ENCODE results near the gene ERN1. TPM values are rescaled to one million over a fixed set of nuclear protein-coding genes. Genes with fewer than 3 reads are reported as not detected.
A peak's percentile ranks its signal among the peaks of the same experiment; 100 is the strongest.

Gene ERN1
- total and polyA plus RNA-seq, 2 of the 13 experiments (the other 11 are each of a cell fraction or from before 2014, with no cell fraction given), result 6.0 to 12.7 TPM

DNA sequence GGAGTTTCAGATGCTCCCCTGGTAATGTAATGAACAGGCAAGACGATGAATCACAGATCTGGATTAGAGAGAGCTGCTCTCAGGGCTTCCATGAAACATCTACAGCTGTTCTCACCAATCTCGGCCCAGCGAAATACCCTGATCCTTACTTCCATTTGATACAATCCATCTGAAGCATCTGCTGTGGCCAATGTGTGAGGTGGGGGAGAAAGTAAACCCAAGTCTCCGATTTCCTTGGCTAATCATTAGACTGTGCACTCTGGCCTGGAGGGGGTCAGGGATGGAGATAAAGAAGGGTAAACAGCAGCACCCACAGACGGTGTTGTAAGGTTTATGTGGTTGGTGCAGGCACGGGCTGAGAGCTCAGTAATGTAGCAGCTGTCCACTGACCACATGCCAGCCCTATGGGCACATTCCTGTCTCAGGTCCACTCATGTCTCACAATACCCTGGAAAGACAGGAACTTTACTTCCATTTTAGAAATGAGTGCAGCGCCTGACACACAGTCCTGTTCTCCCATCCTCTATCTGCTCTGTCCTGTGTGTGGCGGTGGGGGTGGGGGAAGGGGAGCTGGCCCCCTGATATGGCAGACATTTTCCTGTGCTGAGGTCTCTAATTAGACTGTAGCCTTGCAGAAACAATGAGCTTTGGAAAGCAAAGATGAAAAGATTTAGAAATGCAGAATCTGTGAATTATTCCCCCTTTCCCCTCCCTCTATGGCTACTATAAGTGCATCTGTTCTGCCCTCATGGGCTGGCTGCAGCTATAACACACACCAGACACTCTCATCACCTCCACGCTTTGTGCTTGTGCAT, 48.3 kb upstream of the ERN1 start (continued):
- TF ChIP-seq ZUFSP (CRISPR knock-in tag; IDR thresholded peaks at IDR 0.05; ENCODE audit: borderline replicate concordance), result no peak
- no peak for TF ChIP-seq SOX13 (IDR thresholded peaks at IDR 0.05)
- peak in 1 of 2 experiments; percentile 79; a peak in 2 of 4 replicates for TF ChIP-seq SOX13 (CRISPR knock-in tag; conservative IDR thresholded peaks at IDR 0.05 in 1 of 2, IDR thresholded peaks at IDR 0.05 in 1 of 2)
- TF ChIP-seq ZNF609 (CRISPR knock-in tag; IDR thresholded peaks at IDR 0.05; ENCODE audit: borderline replicate concordance), result peak; percentile 84
- TF ChIP-seq ZNF234 (CRISPR knock-in tag; conservative IDR thresholded peaks at IDR 0.05), result no peak
- no peak for TF ChIP-seq MNT (IDR thresholded peaks at IDR 0.05)
- peak; percentile 28; the same call in 1 of the 2 replicates for TF ChIP-seq GABPB1 (CRISPR knock-in tag; IDR thresholded peaks at IDR 0.05)
- TF ChIP-seq FOSL1 (CRISPR knock-in tag; IDR thresholded peaks at IDR 0.05; ENCODE audit: borderline replicate concordance), result no peak
- TF ChIP-seq NFE2L2 (IDR thresholded peaks at IDR 0.05; ENCODE audit: low read length), result no peak
- peak; percentile 90 for TF ChIP-seq KDM6A (CRISPR knock-in tag; IDR thresholded peaks at IDR 0.05; ENCODE audit: low read depth)
- TF ChIP-seq ZNF678 (CRISPR knock-in tag; IDR thresholded peaks at IDR 0.05), result no peak
- no peak for TF ChIP-seq ZBTB42 (CRISPR knock-in tag; IDR thresholded peaks at IDR 0.05)
- TF ChIP-seq ZBTB7A (CRISPR knock-in tag; IDR thresholded peaks at IDR 0.05), result no peak
- no peak for TF ChIP-seq ZNF468 (CRISPR knock-in tag; IDR thresholded peaks at IDR 0.05)
- no peak for TF ChIP-seq NFIC (IDR thresholded peaks at IDR 0.05; ENCODE audit: low read length)
- no peak for TF ChIP-seq IKZF4 (CRISPR knock-in tag; IDR thresholded peaks at IDR 0.05; ENCODE audit: borderline replicate concordance, low read depth, not compliant biosample characterization)
- no peak for TF ChIP-seq YEATS4 (CRISPR knock-in tag; IDR thresholded peaks at IDR 0.05; ENCODE audit: borderline replicate concordance)
- no peak; the same call in 1 of the 2 replicates for TF ChIP-seq ETV6 (CRISPR knock-in tag; conservative IDR thresholded peaks at IDR 0.05)
- TF ChIP-seq ZMAT3 (CRISPR knock-in tag; conservative IDR thresholded peaks at IDR 0.05), result no peak
- TF ChIP-seq TOE1 (CRISPR knock-in tag; IDR thresholded peaks at IDR 0.05), result no peak
- no peak for TF ChIP-seq ZNF616 (CRISPR knock-in tag; IDR thresholded peaks at IDR 0.05; ENCODE audit: low read depth)

Data from HepG2 (cell line).